Skin of body (tissue), 2 donors: ENCODE measurements around the gene FGB. TPM values are rescaled to one million over a fixed set of nuclear protein-coding genes. Genes with fewer than 3 reads are reported as not detected.

Experiments
- DNase-seq: peaks from one replicate; lab custom pipeline; 2025; lab: John Stamatoyannopoulos, UW
- total RNA-seq: library from RNA; depleted of rRNA; stranded (reverse); fragments of >200 nt; gene quantifications from one replicate; pipeline ENCODE4 v1.2.3, GENCODE V29; 2014

Gene FGB
- not detected for total RNA-seq

- no peak for DNase-seq
These were observed at the start of gene FGB for GRCh38 chr4:154562697-154563254. Gene FGB (plus strand): TSS chr4:154563011. CDS start chr4:154563019, 8 bp downstream.

GRCh38 chr4:154516318-154517029 is 46.3 kb upstream of the FGB start:
- DNase-seq = no peak

GRCh38 chr4:154517591-154517990 is 45.2 kb upstream of the FGB start:
- DNase-seq = no peak

GRCh38 chr4:154519214-154519613 is 43.6 kb upstream of the FGB start:
- DNase-seq = no peak

GRCh38 chr4:154521607-154522006 is 41.2 kb upstream of the FGB start:
- no peak for DNase-seq

GRCh38 chr4:154526151-154526550 is 36.7 kb upstream of the FGB start:
- no peak for DNase-seq

GRCh38 chr4:154527308-154527707 is 35.5 kb upstream of the FGB start:
- no peak for DNase-seq

- no peak for DNase-seq
These were observed 33.9 kb upstream of the FGB start for GRCh38 chr4:154528869-154529268.

GRCh38 chr4:154529728-154530519 is 32.9 kb upstream of the FGB start:
- DNase-seq = no peak

GRCh38 chr4:154534296-154534695 is 28.5 kb upstream of the FGB start:
- no peak for DNase-seq

GRCh38 chr4:154542271-154542879 is 20.4 kb upstream of the FGB start:
- DNase-seq = no peak

- no peak for DNase-seq
These were observed 17.1 kb upstream of the FGB start for GRCh38 chr4:154545689-154546088.

- DNase-seq = peak; percentile 90
These were observed 12.7 kb upstream of the FGB start, which contains the start of gene PLRG1 for GRCh38 chr4:154549894-154550790. Gene PLRG1 (minus strand): TSS chr4:154550400. CDS start chr4:154550308, 92 bp downstream.

GRCh38 chr4:154551872-154552686 is 10.7 kb upstream of the FGB start:
- peak; percentile 79 for DNase-seq

GRCh38 chr4:154559141-154559493 is 3.7 kb upstream of the FGB start:
- DNase-seq = no peak

- DNase-seq = no peak
These were observed 3.1 kb upstream of the FGB start for GRCh38 chr4:154559494-154560418.

GRCh38 chr4:154560419-154560801 is 2.4 kb upstream of the FGB start:
- DNase-seq = no peak

GRCh38 chr4:154560824-154561231 is 2.0 kb upstream of the FGB start:
- DNase-seq = no peak

- no peak for DNase-seq
These were observed 1.5 kb downstream of the FGB start for GRCh38 chr4:154564311-154564710.
